Activated CD4-positive, alpha-beta T cell treated with anti-CD3 and anti-CD28 coated beads, Interleukin-10, Interleukin-2, amounts not matched to agents 100 ng/mL and 50 ng/mL, durations not matched to agents 16 hours and 8 hours (primary cell): ENCODE data around the gene LINS1.

Source experiments
- DNase-seq: peaks from one replicate; pipeline ENCODE4 v3.0.0-alpha.2; 2020

LINS1 gene, protein sequence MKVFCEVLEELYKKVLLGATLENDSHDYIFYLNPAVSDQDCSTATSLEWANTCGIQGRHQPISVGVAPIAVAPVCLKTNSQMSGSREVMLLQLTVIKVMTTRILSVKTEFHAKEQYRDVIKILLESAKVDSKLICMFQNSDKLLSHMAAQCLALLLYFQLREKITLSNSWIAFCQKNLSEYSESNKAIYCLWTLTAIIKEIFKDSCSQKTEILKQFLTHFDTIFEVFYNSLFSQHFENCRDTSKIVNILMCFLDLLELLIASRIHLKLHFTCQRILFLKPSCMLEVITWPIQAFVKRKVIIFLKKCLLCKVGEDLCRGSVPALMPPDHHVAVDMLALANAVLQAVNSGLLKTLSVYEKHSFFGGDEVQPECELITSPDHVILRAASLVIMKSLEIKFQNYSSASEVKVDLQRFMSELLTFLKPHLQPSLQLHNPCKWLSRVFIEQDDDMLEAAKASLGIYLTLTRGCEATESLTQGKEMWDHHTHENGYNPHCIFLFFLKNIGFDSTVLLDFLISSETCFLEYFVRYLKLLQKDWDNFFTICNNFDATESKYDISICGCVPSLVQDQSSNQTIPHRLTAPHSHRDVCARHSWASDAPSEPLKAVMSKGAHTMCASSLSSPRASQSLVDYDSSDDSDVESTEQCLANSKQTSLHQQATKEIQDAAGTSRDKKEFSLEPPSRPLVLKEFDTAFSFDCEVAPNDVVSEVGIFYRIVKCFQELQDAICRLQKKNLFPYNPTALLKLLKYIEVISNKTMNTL

DNA sequence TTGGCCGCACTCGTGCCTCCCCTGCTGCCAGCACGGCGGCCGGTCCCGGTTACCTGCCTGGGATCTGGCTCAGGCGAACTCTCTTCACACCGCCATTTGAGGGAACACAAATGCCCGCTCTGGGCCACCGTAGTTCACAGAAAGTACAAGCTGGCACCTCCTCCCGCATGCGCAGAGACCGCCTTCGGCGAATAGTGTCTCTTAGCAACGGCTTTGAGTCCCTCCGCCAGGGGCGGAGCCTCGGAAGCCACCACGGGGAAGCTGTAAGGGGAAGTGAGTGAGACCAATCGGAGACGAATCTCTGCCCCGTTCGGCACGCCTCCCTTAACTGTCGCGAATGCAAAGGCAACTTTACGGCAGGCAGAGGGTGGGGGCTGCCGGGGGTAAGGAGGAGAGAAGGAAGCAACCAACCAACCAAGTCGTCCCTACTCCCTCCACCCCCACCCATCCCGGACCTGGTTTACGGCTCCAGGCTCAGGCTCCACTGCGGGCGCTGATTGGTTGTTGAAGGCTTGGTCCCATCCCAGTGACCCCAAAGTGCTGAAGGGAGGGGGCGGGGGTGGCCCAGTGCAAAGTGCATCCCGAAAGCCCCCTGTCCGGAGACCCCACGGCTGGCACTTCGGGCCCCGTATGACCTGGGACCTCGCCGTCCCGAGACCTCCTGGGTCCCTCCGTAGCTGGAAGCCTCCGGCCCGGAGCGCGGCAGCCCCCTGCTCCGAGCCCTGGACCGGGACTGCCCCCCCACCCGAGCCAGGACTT, at the start of gene LINS1, which contains the start of gene ASB7:
Gene LINS1 (minus strand): TSS at position 121 of the 759 bp plus-strand sequence. CDS start 21,342 bp downstream, outside the sequence.
Gene ASB7 (plus strand): TSS at position 526 of the 759 bp plus-strand sequence. CDS start 9,628 bp downstream, outside the sequence.
- peak; percentile 100 for DNase-seq

DNA sequence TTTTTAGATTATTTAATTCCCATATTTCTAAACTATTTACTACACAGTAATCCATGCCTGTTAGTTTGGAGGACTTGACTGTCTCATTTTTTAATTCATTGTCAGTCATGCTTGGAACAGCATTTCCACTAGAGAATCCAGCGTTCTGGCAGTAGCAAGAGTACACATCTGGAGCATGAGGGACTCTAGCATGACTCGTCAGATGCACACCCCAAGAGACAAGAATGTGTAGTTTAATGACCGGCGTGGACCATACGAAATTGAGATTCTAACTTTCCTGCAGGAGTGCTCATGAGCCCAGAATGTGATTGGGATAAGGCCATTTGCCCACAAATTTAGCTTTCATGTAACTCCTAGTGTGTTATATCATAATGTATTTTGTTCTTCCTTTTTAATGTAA, 49.3 kb upstream of the LINS1 start:
- DNase-seq = no peak

DNA sequence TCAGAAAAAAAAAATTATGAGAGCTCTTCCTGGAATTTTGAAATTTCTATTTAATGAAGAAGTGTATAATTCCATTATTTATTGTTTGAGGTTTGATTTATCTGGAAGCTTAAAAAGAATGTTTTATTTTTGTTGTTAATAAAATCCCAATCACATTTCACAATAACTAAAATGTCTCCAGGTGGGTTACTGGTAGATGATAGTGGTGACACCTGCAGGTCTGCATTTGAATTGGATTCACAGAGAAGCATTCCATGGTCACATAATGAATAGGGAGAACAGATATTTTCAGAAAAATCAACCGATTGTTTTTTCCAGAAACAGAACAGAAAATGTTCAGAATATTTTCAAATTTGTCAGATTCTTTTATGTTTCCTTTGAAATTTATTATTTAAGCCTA, 48.7 kb upstream of the LINS1 start:
- no peak for DNase-seq

DNA sequence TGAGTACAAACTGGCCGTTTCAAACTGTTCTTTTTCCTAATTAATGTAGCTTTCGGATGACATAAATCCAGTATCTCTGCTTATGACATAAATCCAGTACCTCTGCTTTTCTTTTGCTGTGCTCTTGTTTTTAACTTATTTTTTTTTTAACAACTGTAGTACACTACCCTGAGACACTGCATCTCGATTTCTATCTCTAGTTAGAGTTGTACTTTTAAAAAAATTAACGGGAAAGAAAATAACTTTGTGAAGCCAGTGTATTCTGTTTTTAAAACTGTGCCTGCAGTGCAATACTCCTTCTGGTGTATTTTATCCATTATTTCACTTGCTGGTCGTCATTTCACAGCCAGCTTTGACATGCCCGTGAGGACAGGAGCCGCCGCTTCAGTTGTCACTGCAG, 47.0 kb upstream of the LINS1 start:
- no peak for DNase-seq

DNA sequence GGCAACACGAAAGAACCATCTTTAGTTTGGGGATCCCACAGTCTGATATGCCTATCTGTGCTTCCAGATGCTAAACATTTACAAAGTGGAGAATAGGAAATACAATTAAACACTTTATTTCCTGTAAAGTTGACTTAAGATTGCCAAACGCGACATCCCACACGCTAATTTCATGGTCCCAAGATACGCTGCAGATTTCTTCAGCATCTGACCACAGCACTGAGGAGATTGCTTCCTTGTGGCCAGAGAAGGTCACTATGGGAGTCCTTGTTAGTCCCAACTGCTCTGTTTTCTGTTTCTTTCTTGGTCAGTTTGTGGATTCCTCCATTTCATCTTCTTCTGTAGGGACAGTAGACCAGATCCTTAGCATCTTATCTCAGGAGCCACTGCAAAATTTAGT, 43.7 kb upstream of the LINS1 start:
- no peak for DNase-seq

DNA sequence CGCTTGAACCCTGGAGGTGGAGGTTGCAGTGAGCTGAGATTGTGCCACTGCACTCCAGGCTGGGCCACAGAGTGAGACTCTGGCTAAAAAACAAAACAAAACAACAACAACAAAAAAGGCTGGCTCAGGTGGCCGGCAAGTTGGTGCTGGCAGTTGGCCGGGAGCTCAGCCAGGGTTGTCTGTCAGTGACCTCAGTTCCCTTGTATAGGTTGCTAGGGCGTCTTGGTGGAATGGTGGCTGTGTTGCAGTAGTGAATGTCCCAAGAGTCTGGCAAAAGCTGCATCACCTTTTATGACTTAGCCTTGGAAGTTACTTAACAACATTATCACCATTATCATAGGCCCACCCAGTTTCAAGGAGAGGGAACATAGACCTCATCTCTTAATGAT, 41.0 kb upstream of the LINS1 start:
- DNase-seq = no peak

DNA sequence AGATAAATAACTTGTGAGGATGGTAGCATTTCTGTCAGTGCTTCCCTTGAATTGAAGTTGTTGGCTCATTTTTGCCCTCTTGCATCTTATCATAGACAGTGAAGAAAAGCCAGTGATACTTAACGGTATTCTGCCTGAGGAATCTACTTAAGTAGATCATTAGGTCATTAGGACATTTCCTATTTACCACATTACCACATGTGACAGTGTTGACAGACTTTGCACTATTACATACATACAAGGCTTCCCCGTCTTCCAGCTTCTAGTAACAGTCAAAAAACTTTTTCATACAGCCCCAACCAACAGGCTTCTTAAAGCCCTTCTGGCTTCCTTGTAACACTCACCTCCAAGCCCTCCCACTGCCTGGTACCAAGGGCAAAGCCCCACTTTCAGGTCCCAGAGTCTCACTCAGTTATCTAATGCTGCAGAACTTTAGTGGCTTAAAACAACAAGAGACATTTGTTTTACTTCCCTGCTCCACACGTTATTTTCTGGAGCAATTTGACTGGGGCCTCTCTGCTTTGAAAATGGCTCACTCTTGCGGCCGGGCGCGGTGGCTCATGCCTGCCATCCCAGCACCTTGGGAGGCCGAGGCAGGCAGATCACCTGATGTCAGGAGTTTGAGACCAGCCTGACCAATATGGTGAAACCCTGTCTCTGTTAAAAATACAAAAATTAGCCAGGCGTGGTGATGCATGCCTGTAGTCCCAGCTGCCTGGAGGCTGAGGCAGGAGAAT, 40.4 kb upstream of the LINS1 start:
- no peak for DNase-seq

DNA sequence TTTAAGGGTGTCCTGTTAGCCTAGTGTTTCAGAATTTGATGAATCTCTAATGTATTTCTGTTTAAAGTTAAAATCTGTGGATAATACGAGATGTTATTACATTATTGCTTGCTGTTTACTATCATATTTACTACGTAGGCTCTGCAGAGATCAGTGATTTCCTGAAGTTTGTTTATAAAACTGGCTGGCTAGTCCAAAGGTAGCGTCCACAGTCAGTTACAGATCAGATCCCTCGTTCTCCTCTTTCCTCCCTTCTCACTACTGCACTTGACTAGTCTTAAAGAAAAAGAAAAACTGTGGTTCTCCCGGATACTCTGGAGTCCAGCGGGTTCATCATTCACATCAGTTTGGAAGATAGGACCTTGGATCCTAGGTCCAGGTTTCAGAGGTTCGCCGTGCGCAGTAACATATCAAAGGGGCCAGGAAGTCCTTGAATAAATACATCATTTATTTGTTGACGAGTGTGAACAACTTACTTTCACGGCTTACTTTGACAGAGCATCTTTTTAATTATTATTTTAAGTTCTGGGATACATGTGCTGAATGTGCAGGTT, 36.3 kb upstream of the LINS1 start:
- DNase-seq = no peak

DNA sequence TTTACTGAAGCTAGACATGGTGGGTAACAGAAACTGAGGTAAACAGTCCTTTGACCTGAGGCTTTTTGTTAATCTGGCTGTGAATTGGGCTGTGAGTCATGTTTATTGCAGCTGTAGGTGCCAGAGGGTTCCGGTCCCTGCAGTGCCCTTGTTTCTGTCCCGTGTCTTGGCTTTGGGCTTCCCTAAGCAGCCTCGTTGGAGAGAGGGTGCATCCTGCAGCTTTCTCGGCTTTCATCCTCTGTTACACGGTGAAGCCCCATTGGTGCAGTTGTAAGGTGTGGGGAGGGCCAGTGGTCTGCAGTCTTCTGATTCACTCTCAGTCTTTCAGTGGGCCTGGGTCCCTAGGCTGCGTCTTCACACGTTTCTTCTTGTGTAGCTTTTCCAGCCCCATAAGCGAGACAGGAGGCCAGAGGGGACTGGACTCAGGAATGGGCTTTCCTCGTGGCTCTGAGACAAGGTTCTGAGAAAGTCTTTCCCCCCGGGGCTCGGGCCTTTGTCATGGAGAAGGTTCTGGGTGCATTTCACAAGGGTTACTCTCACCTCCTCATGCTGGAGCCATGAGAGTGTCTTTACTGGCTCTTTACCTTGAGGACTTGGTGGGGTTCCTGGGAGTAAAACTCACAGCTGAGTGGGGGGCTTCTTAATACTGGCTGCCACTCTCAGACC, 33.6 kb upstream of the LINS1 start:
- no peak for DNase-seq

DNA sequence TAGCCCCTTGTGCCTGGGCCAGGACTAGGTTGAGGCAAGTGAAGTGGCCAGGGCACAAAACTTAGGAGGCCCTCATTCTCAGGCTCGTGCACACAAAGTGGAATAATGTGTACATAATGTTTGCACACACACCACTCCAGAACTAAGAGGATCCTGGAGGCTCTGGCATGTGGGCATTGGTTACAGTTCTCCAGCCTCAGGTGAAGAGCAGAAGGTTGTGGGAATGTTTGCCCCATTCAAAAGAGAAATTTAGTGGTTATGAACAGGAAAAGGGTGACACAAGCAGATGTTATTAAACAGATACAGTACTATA, 31.7 kb upstream of the LINS1 start:
- no peak for DNase-seq

DNA sequence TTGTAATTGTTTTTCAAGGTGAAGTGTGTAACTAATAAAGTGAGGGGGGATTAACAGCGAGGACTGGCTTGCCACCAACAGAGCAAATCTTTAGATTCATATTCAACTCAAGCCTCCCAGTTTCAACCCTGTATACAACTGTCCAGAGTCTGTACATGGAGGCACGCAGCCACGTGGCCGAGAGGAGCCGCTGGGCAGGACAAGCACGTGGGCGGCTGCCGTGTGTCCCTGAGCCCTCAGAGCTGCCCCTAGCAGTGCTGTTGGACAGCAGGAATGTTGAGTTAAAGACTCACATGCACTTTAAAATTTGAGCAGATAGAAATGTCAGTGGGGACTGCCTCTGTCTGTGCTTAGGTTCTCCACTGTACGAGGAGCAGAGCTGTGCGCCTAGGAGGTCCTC, 29.8 kb upstream of the LINS1 start:
- DNase-seq = no peak

DNA sequence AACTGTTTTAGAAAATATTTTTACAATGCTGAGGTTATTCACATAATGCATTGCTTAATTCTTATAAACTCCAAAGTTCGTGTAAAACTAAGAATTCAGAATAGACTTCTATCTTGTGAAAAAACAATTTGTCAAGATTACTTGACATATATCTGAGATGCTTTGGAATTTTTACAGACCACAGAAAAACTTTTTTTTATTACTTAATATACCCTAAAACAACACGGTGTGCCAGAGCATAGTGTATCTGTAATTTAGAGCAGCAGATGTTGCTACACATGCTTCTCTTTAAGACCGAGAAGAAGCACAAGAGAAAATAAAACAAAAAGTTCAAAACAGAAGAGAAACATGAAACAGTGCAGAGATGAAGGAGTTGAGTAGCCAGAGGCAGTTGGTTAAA, 26.8 kb upstream of the LINS1 start:
- no peak for DNase-seq

DNA sequence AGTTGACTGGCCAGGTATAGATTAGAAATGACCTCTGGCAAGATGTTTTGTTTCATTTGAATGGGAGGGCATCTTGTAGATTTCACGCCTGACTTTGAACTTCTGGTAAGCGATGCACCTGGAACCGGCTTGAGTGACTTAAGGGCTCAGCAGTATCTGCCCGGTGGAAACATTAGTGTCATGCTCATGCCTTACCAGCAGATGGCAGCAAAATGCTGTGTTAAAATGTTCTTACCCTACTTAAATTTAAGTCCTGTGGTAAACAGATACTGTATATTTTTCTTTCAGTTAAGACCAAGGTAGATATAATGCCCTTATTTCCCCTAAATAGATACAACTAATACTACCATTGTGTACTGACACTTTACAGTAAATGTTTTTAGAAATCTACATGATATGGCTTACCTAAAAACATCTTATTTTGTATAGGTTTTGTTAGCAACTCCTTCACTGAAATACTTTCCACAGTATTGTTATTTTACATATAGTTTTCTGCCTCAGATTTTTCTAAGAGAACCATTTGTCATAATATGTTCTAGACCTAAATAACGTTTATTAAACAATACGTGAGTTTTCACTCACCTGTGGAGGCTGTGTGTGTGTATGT, 25.9 kb upstream of the LINS1 start:
- peak; percentile 71 for DNase-seq

DNA sequence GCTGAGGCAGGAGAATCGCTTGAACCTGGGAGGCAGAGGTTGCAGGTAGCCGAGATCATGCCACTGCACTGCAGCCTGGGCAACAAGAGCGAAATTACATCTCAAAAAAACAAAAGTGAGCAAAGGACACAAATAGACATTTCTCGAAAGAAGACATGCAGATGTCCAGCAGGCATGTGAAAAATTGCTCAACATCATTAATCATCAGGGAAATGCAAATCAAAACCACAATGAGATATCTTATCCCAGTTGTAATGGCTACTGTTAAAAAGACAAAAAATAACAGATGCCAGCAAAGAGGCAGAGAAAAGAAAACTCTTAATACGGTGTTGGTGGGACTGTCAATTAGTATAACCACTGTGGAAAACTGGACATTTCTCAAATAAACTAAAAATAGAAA, 21.3 kb upstream of the LINS1 start:
- no peak for DNase-seq

DNA sequence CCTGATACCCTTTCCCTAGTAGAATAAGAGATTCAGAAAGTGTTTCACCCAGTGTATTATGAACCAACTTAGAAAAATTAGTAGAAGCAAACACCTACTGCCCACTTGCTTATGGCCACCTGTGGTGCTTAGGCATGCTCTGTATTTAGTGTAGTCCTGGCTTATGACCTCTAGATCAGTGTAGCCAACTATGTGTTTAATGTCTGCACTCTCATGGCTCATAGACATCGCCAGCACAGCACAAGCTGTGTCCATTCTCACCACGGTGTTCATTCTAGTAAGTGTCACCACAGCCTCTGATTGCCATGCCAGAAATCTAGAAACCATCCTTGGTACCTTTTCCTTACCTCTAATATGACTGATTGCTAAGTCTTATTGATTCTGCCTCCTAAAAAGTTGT, 14.7 kb upstream of the LINS1 start:
- no peak for DNase-seq

DNA sequence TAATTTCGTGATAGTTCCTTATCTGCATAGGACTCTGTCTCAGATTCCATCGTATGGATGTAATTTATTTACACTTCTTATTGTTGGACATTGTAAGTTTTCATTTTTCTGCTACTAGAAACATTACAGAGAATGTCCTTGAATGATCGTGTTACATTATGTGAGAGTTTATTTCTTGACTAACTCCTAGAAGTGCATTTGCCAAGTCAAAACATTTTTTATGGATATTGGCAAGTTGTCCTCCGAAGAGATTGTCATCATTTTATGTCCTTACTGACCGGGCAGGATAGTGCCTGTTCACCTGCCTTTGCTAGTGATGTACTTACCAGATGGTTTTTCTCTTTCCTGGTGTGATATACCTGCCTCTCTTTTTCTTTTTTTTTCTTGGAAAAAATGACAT, 13.8 kb upstream of the LINS1 start:
- no peak for DNase-seq

DNA sequence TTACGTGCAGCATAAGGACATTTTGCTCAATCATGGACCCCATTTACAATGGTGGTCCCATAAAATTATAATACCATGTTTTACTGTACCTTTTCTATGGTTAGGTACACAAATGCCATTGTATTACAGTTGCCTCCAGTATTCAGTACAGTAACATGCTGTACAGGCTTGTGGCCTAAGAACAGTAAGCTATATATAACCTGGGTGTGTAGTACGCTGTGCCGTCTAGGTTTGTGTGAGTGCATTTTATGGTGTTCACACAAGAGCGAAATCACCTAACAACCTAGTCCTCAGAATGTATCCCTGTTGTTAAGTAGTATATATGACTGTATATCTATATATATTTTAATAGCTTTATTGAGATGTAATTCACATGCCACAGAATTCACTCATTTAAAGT, 12.9 kb upstream of the LINS1 start:
- DNase-seq = no peak

DNA sequence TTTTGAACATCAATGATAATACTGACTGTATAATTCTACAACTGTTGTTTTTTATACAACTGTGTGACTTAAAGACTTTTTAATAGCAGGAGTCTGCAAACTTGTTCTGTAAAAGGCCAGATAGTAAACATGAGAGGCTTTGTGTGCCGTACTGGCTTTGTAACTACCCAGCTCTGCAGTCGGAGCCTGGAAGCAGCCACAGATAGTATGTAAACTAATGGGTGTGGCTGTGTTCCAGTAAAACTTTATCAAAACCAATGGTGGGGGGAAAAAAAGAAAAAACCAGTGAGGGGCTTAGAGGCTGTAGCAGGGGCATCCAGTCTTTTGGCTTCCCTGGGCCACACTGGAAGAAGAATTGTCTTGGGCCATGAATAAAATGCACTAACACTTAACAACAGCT, 12.4 kb upstream of the LINS1 start:
- no peak for DNase-seq

DNA sequence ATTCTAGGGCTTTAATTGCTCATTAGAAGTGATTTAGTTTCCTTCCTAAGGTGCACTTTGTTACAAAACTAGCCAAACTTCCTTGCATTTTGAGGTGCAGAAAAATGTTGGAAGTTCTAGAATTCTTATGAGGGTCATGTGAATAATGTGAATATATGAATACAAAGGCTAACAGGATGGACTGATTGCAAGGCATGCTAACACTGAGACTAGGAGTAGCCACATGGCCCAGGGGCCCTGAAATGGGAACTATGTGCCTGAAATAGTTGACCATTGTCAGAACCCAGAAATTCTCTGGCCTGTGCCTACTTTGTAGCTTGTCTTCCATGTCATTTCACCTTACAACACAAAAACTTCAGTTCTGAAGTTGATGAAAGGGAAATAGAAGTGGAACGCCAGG, 11.2 kb upstream of the LINS1 start:
- no peak for DNase-seq

DNA sequence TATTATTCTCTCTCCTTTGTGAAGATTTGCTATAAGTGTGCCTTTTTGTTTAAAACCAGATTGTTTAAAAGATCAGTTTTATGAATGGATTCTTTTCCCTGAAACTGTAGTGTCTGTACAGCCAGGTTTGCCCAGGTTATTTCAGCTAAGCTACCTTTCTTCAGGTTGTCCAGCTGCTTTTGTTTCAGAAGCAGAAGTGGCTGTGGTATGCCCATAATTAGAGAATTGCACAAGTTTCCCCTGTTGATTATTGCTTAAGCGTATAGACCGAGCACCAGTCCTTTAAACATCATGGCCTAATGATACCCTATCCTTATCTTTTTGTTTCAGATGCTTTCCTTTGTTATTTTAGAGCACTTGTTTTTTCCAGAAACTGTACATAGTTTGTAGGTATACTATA, 10.6 kb upstream of the LINS1 start:
- no peak for DNase-seq

DNA sequence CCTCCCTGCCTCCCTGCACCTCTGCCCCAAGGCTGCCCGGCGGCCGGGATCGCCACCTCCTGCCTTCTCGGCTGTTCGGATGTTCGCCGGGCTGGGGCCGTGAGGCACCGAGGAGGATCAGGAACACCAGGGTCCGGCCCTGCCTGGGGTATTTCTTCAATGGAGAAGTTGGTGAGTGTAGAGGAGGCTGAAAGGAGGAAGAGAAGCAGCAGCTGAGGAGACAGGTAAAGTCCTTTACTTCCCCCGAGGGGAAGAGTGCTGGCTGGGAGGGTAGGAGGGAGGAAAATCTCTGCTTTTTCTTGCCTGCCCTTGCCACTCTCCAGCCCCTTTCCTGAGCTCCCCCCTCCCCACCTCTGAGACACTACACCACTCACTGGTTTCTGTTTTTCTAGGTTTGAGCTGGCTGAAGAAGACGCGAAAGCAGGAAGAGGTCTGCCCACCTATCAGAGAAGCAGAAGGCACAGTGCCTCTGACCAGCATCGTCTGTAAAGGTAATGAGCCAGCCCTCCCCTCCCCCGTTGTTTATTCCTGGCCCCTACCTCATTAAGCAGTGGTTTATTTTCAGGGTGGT, 924 bp upstream of the LINS1 start:
- peak; percentile 83 for DNase-seq
